GM18951 (cell line): ENCODE measurements around the gene WWOX.

ENCODE experiments used
- POLR2A ChIP-seq: IDR thresholded peaks from 4 replicates; pipeline ENCODE4 v1.6.1; 2011; ENCODE audit warnings: mild to moderate bottlenecking; ENCODE audit not compliant: insufficient read length, insufficient read depth; ENCODE audit errors: extremely low read depth
- in situ Hi-C: fragments of 300-500 bp; cut with MboI; formaldehyde crosslinking; loops from one replicate; pipeline ENCODE4 v1.12.0; 2022; ENCODE audit warnings: low sequenced_read_pairs, mixed read lengths, inconsistent platforms; ENCODE audit not compliant: unreplicated experiment

The WWOX gene

GRCh38 chr16:78560997-78561396, 461.5 kb downstream of the WWOX start:
- in situ Hi-C loops, result no loop called here

GRCh38 chr16:78562111-78562510, 462.7 kb downstream of the WWOX start:
- in situ Hi-C loops, result no loop called here
- no peak for TF ChIP-seq POLR2A

More at GRCh38 chr16:78560997-78561396, 461.5 kb downstream of the WWOX start:
- TF ChIP-seq POLR2A, result no peak

GRCh38 chr16:78562650-78563049, 463.2 kb downstream of the WWOX start:
- TF ChIP-seq POLR2A, result no peak
- in situ Hi-C loops, result no loop called here

GRCh38 chr16:78563905-78564304, 464.5 kb downstream of the WWOX start:
- in situ Hi-C loops, result no loop called here
- no peak for TF ChIP-seq POLR2A

GRCh38 chr16:78566397-78567073, 467.1 kb downstream of the WWOX start:
- in situ Hi-C loops, result no loop called here
- no peak for TF ChIP-seq POLR2A

- no peak for TF ChIP-seq POLR2A
- in situ Hi-C loops, result no loop called here
These were observed 471.1 kb downstream of the WWOX start for GRCh38 chr16:78570399-78571141.

GRCh38 chr16:78571434-78571833, 472.0 kb downstream of the WWOX start:
- in situ Hi-C loops, result no loop called here
- TF ChIP-seq POLR2A, result no peak

- in situ Hi-C loops, result no loop called here
- TF ChIP-seq POLR2A, result no peak
These were observed 472.5 kb downstream of the WWOX start for GRCh38 chr16:78571898-78572358.

- in situ Hi-C loops, result no loop called here
These were observed 475.1 kb downstream of the WWOX start for GRCh38 chr16:78574571-78574970.

GRCh38 chr16:78576941-78577340, 477.5 kb downstream of the WWOX start:
- in situ Hi-C loops, result no loop called here
- TF ChIP-seq POLR2A, result no peak

More at GRCh38 chr16:78574571-78574970, 475.1 kb downstream of the WWOX start:
- TF ChIP-seq POLR2A, result no peak

GRCh38 chr16:78577630-78578029, 478.2 kb downstream of the WWOX start:
- TF ChIP-seq POLR2A, result no peak
- in situ Hi-C loops, result no loop called here

- in situ Hi-C loops, result no loop called here
- no peak for TF ChIP-seq POLR2A
These were observed 479.6 kb downstream of the WWOX start for GRCh38 chr16:78579020-78579419.

- TF ChIP-seq POLR2A, result no peak
- in situ Hi-C loops, result no loop called here
These were observed 484.0 kb downstream of the WWOX start for GRCh38 chr16:78583441-78583840.
